CD14-positive monocyte (primary cell): ENCODE results near the gene FXYD1. TPM values are rescaled to one million over a fixed set of nuclear protein-coding genes. Genes with fewer than 3 reads are reported as not detected.

Experiments used
- DNase-seq, 3 donors: peaks; one replicate each; pipeline ENCODE4 v3.0.0-alpha.2; 2011 to 2022
- H2AFZ ChIP-seq: 2 replicates; pipeline ENCODE4 v1.6.0; 2012; ENCODE audit warnings: mild to moderate bottlenecking, low read depth, low read length, inconsistent platforms; ENCODE audit not compliant: insufficient read depth, poor library complexity, severe bottlenecking
- H3K27ac ChIP-seq, 2 donors: 1 replicate in 1 of 2; 2 replicates in 1 of 2; pipeline ENCODE4 v1.5.1; 2012 to 2013; ENCODE audit warnings: low read length in 2 of 2, control low read depth in 1 of 2, inconsistent platforms in 1 of 2, low read depth in 1 of 2, mild to moderate bottlenecking in 1 of 2
- H3K27me3 ChIP-seq, 2 donors: one replicate each; pipeline versions ENCODE4 v1.6.0 to v1.6.1; 2011 to 2013; ENCODE audit warnings: low read length in 2 of 2; ENCODE audit not compliant: control insufficient read depth in 2 of 2, insufficient read depth in 2 of 2
- H3K36me3 ChIP-seq, 2 donors: replicated peaks in 1 of 2; 1 replicate in 1 of 2; 2 replicates in 1 of 2; pipeline versions ENCODE4 v1.5.1 to v1.6.1; 2012 to 2013; ENCODE audit warnings: low read length in 2 of 2, control low read depth in 1 of 2, inconsistent platforms in 1 of 2, mild to moderate bottlenecking in 1 of 2; ENCODE audit not compliant: insufficient read depth in 2 of 2, control insufficient read depth in 1 of 2
- H3K4me1 ChIP-seq, 2 donors: 1 replicate in 1 of 2; 2 replicates in 1 of 2; pipeline versions ENCODE4 v1.5.1 to v1.6.1; 2012 to 2013; ENCODE audit warnings: low read length in 2 of 2, control low read depth in 1 of 2, inconsistent platforms in 1 of 2, mild to moderate bottlenecking in 1 of 2, moderate library complexity in 1 of 2; ENCODE audit not compliant: insufficient read depth in 2 of 2, control insufficient read depth in 1 of 2
- H3K4me2 ChIP-seq: replicated peaks from 2 replicates; pipeline ENCODE3; 2012; ENCODE audit warnings: low read length, moderate library complexity, mild to moderate bottlenecking; ENCODE audit not compliant: poor library complexity, severe bottlenecking; ENCODE audit errors: extremely low read depth
- H3K4me3 ChIP-seq, 3 experiments: fragments of 200-600 bp in 1 of 3; sonication (generic) in 1 of 3; replicated peaks in 1 of 3; 1 replicate in 2 of 3; 2 replicates in 1 of 3; pipeline ENCODE4 v1.5.1; 2011 to 2013; ENCODE audit warnings: low read length in 3 of 3, mild to moderate bottlenecking in 3 of 3, control low read depth in 2 of 3, low read depth in 2 of 3, inconsistent platforms in 1 of 3, moderate library complexity in 1 of 3
- H3K79me2 ChIP-seq: 2 replicates; pipeline ENCODE4 v1.6.0; 2012; ENCODE audit warnings: mild to moderate bottlenecking, control low read depth, inconsistent platforms, low read length, moderate library complexity; ENCODE audit not compliant: insufficient read depth
- H3K9ac ChIP-seq: 2 replicates; pipeline ENCODE4 v1.6.0; 2017; ENCODE audit warnings: low read length, mild to moderate bottlenecking; ENCODE audit not compliant: insufficient read depth, poor library complexity, severe bottlenecking
- H3K9me3 ChIP-seq, 2 donors: replicated peaks in 1 of 2; 1 replicate in 1 of 2; 2 replicates in 1 of 2; pipeline versions ENCODE4 v1.5.1 to v1.6.1; 2012 to 2013; ENCODE audit warnings: low read length in 2 of 2, control low read depth in 1 of 2; ENCODE audit not compliant: control insufficient read depth in 1 of 2, insufficient read depth in 1 of 2
- H4K20me1 ChIP-seq: 2 replicates; pipeline ENCODE4 v1.6.0; 2012; ENCODE audit warnings: mild to moderate bottlenecking, low read length, control low read depth, moderate library complexity; ENCODE audit not compliant: insufficient read depth
- H3K27ac Mint-ChIP-seq, 7 donors: one replicate each; pipeline ENCODE4 v1.8.0; 2020; ENCODE audit warnings: mild to moderate bottlenecking in 7 of 7, mixed read lengths in 7 of 7, moderate library complexity in 6 of 7, inconsistent platforms in 2 of 7
- H3K27me3 Mint-ChIP-seq, 3 donors: one replicate each; pipeline ENCODE4 v1.8.0; 2021 to 2022; ENCODE audit warnings: low read depth in 3 of 3, mild to moderate bottlenecking in 3 of 3, mixed read lengths in 3 of 3, moderate library complexity in 3 of 3, inconsistent platforms in 1 of 3
- H3K36me3 Mint-ChIP-seq, 2 donors: one replicate each; pipeline ENCODE4 v1.8.0; 2020; ENCODE audit warnings: mixed read lengths in 2 of 2, inconsistent platforms in 1 of 2, mild to moderate bottlenecking in 1 of 2
- H3K4me1 Mint-ChIP-seq: one replicate; pipeline ENCODE4 v1.8.0; 2020; ENCODE audit warnings: mild to moderate bottlenecking, mixed read lengths
- H3K4me3 Mint-ChIP-seq, 2 donors: one replicate each; pipeline ENCODE4 v1.8.0; 2020; ENCODE audit warnings: mild to moderate bottlenecking in 2 of 2, mixed read lengths in 2 of 2, moderate library complexity in 1 of 2
- H3K9me3 Mint-ChIP-seq, 7 donors: one replicate each; pipeline ENCODE4 v1.8.0; 2020 to 2022; ENCODE audit warnings: mixed read lengths in 7 of 7, mild to moderate bottlenecking in 6 of 7, moderate library complexity in 6 of 7, inconsistent platforms in 2 of 7
- WGBS: methylation state at CpG from one replicate; pipeline ENCODE4 v1.1.5; 2013; ENCODE audit warnings: missing lambda C conversion rate; ENCODE audit not compliant: insufficient coverage; 5-methylcytosine and 5-hydroxymethylcytosine counted together
- intact Hi-C, 2 donors: fragments of 100-400 bp; cut with micrococcal nuclease; formaldehyde crosslinking; loops; one replicate each; pipeline versions ENCODE4 v1.15.0 to v1.15.1; 2023
- polyA plus RNA-seq, 3 donors: library from polyadenylated mRNA; depleted of rRNA in 1 of 3; unstranded in 2 of 3; stranded (reverse) in 1 of 3; fragments of 300-500 nt in 2 of 3; fragments of >200 nt in 1 of 3; fragmentation: Illumina TruSeq in 2 of 3; gene quantifications; 1 replicate in 2 of 3; 2 replicates in 1 of 3; pipeline ENCODE4 v1.2.3, GENCODE V29; 2012 to 2021
- small RNA-seq: library from RNA; depleted of rRNA; stranded (forward); fragments of <200 nt; gene quantifications from one replicate; pipeline ENCODE3, GENCODE V24; 2012; ENCODE audit warnings: low read depth; ENCODE audit not compliant: insufficient read length
- TF ChIP-seq, protein P1 (sequence below): fragments of 200-600 bp; IDR thresholded peaks from one replicate; pipeline ENCODE4 v1.8.0; 2022; ENCODE audit warnings: antibody characterized with exemption, mild to moderate bottlenecking

FXYD1 gene
- polyA plus RNA-seq, 3 donors = 0.25 to 0.74 TPM; not detected in 1

DNA sequence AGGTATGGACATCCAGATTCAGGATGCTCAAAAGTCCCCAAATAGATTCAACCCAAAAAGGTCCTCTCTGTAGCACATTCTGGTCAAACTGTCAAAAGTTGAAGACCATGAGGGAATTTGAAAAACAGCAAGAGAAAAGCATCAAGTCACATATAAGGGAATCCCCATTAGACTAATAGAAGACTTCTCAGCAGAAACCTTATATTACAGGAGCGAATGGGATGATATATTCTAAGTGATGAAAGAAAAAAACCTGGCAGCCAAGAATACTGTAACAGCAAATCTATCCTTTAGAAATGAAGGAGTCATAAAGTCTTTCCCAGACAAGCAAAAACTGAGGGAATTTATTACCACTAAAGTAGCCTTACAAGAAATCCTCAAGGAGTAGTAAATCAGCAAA is 45.6 kb downstream of the FXYD1 start:
- no peak for DNase-seq
- H3K9me3 ChIP-seq = no peaks in the 10 kb centered on the region
- peaks cover 2 to 5% (median 5%) of the 10 kb centered on the region in 3 donors for H3K27me3 Mint-ChIP-seq
- H3K36me3 Mint-ChIP-seq = no peaks in the 10 kb centered on the region
- TF ChIP-seq, protein P1, sequence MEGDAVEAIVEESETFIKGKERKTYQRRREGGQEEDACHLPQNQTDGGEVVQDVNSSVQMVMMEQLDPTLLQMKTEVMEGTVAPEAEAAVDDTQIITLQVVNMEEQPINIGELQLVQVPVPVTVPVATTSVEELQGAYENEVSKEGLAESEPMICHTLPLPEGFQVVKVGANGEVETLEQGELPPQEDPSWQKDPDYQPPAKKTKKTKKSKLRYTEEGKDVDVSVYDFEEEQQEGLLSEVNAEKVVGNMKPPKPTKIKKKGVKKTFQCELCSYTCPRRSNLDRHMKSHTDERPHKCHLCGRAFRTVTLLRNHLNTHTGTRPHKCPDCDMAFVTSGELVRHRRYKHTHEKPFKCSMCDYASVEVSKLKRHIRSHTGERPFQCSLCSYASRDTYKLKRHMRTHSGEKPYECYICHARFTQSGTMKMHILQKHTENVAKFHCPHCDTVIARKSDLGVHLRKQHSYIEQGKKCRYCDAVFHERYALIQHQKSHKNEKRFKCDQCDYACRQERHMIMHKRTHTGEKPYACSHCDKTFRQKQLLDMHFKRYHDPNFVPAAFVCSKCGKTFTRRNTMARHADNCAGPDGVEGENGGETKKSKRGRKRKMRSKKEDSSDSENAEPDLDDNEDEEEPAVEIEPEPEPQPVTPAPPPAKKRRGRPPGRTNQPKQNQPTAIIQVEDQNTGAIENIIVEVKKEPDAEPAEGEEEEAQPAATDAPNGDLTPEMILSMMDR = no peak
- no peak overlapping the region for H3K27ac ChIP-seq
- no peaks in the 10 kb centered on the region for H3K27me3 ChIP-seq
- H3K4me1 ChIP-seq = no peaks in the 10 kb centered on the region
- no peaks in the 10 kb centered on the region for H3K36me3 ChIP-seq
- H3K9ac ChIP-seq = no peak overlapping the region
- H3K79me2 ChIP-seq = no peaks in the 10 kb centered on the region
- intact Hi-C loops = no loop called here
- H3K4me2 ChIP-seq = no peak overlapping the region
- H3K4me3 Mint-ChIP-seq = no peak overlapping the region
- no CpG with 5 or more reads among the region's 1 CpG for WGBS
- H3K4me1 Mint-ChIP-seq = peaks cover under 1% of the 10 kb centered on the region
- no peaks in the 10 kb centered on the region for H4K20me1 ChIP-seq
- no peak overlapping the region for H2AFZ ChIP-seq
- H3K9me3 Mint-ChIP-seq = peaks cover 0 to 13% (median 9%) of the 10 kb centered on the region in 7 donors
- H3K27ac Mint-ChIP-seq = no peak overlapping the region
- H3K4me3 ChIP-seq = no peak overlapping the region

DNA sequence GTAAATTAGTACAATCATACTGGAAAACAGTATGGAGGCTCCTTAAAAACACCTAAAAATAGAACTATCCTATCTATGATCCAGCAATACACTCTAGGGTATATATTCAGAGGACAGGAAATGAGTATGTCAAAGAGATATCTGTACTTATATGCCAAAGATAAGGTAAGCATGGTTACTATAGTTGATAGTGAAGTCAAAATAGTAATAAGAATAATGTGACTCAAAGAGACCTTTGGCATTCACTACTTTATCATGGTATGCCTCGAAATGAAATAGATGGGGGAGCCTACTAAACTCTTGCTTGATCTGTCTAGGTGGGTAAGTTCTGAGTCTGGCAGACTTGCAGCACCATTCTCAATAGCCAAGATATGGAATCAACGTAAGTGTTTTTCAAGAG is 46.3 kb downstream of the FXYD1 start:
- TF ChIP-seq, protein P1 = no peak
- Histone ChIP-seq H3K4me3 (no peak overlapping the region), H3K4me1 (no peaks in the 10 kb centered on the region), H4K20me1 (no peaks in the 10 kb centered on the region), H3K9me3 (no peaks in the 10 kb centered on the region), H3K27me3 (no peaks in the 10 kb centered on the region), H2AFZ (no peak overlapping the region), H3K4me2 (no peak overlapping the region), H3K27ac (no peak overlapping the region), H3K79me2 (no peaks in the 10 kb centered on the region), H3K36me3 (no peaks in the 10 kb centered on the region), H3K9ac (no peak overlapping the region)
- Mint-ChIP-seq H3K4me3 (no peak overlapping the region), H3K4me1 (no peaks in the 10 kb centered on the region), H3K27ac (no peak overlapping the region), H3K36me3 (no peaks in the 10 kb centered on the region), H3K9me3 (peaks cover 0 to 13% (median 9%) of the 10 kb centered on the region in 7 donors), H3K27me3 (peaks cover 2 to 5% (median 4%) of the 10 kb centered on the region in 3 donors)
- intact Hi-C loops = loop anchor here in 1 of 2 donors (5.0 kb wide), 1 partner anchor 52 kb away; no protein-coding TSS in a partner anchor
- DNase-seq = no peak
- 100% methylated on average over 1 of the region's 2 CpGs for WGBS

Small RNA genes within 50 kb of the gene (small RNA-seq; reads per million reads assigned to genes)
- gene AC020907.2 = not detected

Other genes starting within 250 kb of the FXYD1 start
- gene ZNF30, start 211.9 kb upstream of the FXYD1 start, polyA plus RNA-seq = 1 to 10 TPM in 1 of 3 donors, under 1 TPM in 2; 0.13 to 1.7 (median 0.29) TPM
- 1 to 10 TPM; 1.3 to 3.3 (median 1.7) TPM for gene ZNF792, start 174.6 kb upstream of the FXYD1 start, polyA plus RNA-seq
- gene GRAMD1A, start 138.5 kb upstream of the FXYD1 start, polyA plus RNA-seq = 10 to 100 TPM in 2 of 3 donors, 1 to 10 TPM in 1; 9.3 to 73.9 (median 15.1) TPM
- gene SCN1B, start 108.4 kb upstream of the FXYD1 start, polyA plus RNA-seq = under 1 TPM in 2 of 3 donors, not detected in 1; 0.08 to 0.68 TPM
- under 1 TPM in 1 of 3 donors, not detected in 2; 0.05 TPM for gene HPN, start 97.1 kb upstream of the FXYD1 start, polyA plus RNA-seq
- not detected for gene FXYD3, start 23.0 kb upstream of the FXYD1 start, polyA plus RNA-seq
- gene LGI4, start 3.8 kb upstream of the FXYD1 start, polyA plus RNA-seq = 1 to 10 TPM in 1 of 3 donors, not detected in 2; 1.1 TPM
- under 1 TPM in 1 of 3 donors, not detected in 2; 0.16 TPM for gene FXYD7, start 4.4 kb downstream of the FXYD1 start, polyA plus RNA-seq
- gene FXYD5, start 15.9 kb downstream of the FXYD1 start, polyA plus RNA-seq = 100 to 1,000 TPM; 204 to 673 (median 312) TPM
- not detected for gene FAM187B, start 89.9 kb downstream of the FXYD1 start, polyA plus RNA-seq
- gene LSR, start 110.2 kb downstream of the FXYD1 start, polyA plus RNA-seq = under 1 TPM in 2 of 3 donors, not detected in 1; 0.08 to 0.17 TPM
- gene USF2, start 130.1 kb downstream of the FXYD1 start, polyA plus RNA-seq = 100 to 1,000 TPM in 1 of 3 donors, 1 to 10 TPM in 2; 2.7 to 248 (median 5.0) TPM
- gene HAMP, start 143.7 kb downstream of the FXYD1 start, polyA plus RNA-seq = under 1 TPM in 1 of 3 donors, not detected in 2; 0.25 TPM
- gene MAG, start 153.3 kb downstream of the FXYD1 start, polyA plus RNA-seq = not detected
- 1 to 10 TPM in 1 of 3 donors, under 1 TPM in 2; 0.24 to 4.8 (median 0.88) TPM for gene CD22, start 190.4 kb downstream of the FXYD1 start, polyA plus RNA-seq
- gene FFAR1, start 209.1 kb downstream of the FXYD1 start, polyA plus RNA-seq = under 1 TPM in 1 of 3 donors, not detected in 2; 0.04 TPM
- gene FFAR3, start 219.6 kb downstream of the FXYD1 start, polyA plus RNA-seq = 10 to 100 TPM in 1 of 3 donors, 1 to 10 TPM in 2; 1.2 to 17.9 (median 1.2) TPM
- 1 to 10 TPM in 1 of 3 donors, under 1 TPM in 1, not detected in 1; 0.17 to 2.9 TPM for gene GPR42, start 232.2 kb downstream of the FXYD1 start, polyA plus RNA-seq